Nephron progenitor cell (in vitro differentiated cells): ENCODE measurements around the gene PAEP.

Source experiments
- DNase-seq: peaks from one replicate; pipeline ENCODE4 v3.0.0; 2021
- H3K27ac Mint-ChIP-seq: 2 replicates; pipeline ENCODE4 v1.8.0; 2021; ENCODE audit warnings: mild to moderate bottlenecking, moderate library complexity, mixed read lengths
- H3K27me3 Mint-ChIP-seq: 2 replicates; pipeline ENCODE4 v1.8.0; 2021; ENCODE audit warnings: mild to moderate bottlenecking, low read depth, mixed read lengths; ENCODE audit not compliant: poor library complexity
- H3K36me3 Mint-ChIP-seq: 2 replicates; pipeline ENCODE4 v1.8.0; 2021; ENCODE audit warnings: low read depth, mixed read lengths
- H3K4me1 Mint-ChIP-seq: 2 replicates; pipeline ENCODE4 v1.8.0; 2021; ENCODE audit warnings: mixed read lengths
- H3K4me3 Mint-ChIP-seq: 2 replicates; pipeline ENCODE4 v1.8.0; 2021; ENCODE audit warnings: mild to moderate bottlenecking, moderate library complexity, mixed read lengths
- H3K9me3 Mint-ChIP-seq: 2 replicates; pipeline ENCODE4 v1.8.0; 2021; ENCODE audit warnings: mild to moderate bottlenecking, moderate library complexity, mixed read lengths
- TF ChIP-seq, protein P1 (sequence below): fragments of 200-600 bp; sonication (generic); IDR thresholded peaks from 2 replicates; pipeline ENCODE4 v1.5.0; 2021; ENCODE audit warnings: antibody characterized with exemption

PAEP gene

DNA sequence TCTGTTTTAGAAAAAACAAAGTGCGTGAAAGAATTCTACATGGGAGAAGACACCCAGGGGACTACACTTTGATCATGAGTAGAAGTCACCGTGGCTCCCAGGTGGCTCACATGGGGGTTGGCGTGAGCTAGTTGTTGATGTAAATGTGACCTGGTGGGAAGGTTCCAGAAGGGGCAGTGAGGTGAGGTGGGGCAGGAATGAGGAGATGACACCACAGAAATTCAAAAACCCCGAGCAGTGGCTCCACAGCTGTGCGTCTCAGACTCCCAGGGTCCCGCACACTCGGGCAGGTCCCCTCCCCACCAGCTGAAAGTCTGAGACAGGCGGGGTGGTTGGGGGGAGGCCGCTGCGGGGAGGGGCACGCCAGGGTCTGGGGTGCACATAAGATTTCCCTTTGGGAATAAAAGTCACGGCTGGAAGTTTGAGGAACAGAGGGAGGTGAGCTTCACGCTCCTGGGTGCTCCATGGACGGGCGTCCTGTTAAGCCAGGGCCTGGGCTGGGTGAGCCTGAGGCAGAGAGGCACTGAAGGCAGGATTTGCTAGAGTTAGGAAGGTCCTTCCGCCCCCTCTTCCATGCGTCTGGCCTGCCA is 47.9 kb downstream of the PAEP start:
- H3K27me3 Mint-ChIP-seq = peaks cover 12% of the 10 kb centered on the region
- TF ChIP-seq, protein P1, sequence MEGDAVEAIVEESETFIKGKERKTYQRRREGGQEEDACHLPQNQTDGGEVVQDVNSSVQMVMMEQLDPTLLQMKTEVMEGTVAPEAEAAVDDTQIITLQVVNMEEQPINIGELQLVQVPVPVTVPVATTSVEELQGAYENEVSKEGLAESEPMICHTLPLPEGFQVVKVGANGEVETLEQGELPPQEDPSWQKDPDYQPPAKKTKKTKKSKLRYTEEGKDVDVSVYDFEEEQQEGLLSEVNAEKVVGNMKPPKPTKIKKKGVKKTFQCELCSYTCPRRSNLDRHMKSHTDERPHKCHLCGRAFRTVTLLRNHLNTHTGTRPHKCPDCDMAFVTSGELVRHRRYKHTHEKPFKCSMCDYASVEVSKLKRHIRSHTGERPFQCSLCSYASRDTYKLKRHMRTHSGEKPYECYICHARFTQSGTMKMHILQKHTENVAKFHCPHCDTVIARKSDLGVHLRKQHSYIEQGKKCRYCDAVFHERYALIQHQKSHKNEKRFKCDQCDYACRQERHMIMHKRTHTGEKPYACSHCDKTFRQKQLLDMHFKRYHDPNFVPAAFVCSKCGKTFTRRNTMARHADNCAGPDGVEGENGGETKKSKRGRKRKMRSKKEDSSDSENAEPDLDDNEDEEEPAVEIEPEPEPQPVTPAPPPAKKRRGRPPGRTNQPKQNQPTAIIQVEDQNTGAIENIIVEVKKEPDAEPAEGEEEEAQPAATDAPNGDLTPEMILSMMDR = no peak

DNA sequence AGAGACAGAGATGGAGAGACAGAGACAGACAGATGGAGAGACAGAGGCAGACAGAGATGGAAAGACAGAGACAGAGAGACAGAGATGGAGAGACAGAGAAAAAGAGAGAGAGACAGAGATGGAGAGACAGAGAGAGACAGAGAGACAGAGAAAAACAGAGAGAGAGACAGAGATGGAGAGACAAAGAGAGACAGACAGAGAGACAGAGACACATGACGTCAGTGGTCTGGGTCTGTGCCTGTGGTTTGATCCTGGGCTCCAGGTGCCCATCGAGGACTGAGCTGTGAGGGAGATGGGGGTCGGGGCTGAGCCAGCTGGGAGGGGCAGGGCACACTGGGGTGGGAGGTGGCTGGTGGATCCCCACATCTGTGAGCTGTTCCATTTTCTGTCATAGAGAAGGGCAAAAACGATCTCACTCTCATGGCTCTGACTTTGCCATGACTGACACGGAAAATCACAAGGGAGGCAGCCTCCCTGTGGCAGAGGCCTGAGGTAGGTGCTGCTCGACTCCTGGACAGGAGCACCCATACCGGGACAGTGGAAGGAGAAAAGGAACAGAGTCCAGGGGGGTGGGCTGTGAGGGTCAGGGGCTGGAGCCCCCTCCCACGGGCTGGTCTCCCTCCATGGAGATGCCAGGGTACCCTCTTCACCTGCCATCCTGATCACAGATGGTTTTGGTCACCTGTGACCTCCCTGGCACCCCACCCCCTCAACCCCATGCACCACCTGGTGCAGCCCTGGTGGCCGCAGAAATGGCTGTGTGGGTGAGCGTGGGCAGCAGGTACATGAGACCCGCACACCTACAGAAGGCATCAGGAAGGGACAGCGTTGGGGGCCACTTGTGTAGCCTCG is 49.0 kb downstream of the PAEP start:
- Mint-ChIP-seq H3K4me1 (peaks cover 6% of the 10 kb centered on the region), H3K4me3 (no peak overlapping the region), H3K27me3 (peaks cover 12% of the 10 kb centered on the region), H3K27ac (peak overlapping the region; percentile 10), H3K36me3 (no peaks in the 10 kb centered on the region), H3K9me3 (peaks cover 17% of the 10 kb centered on the region)
- TF ChIP-seq, protein P1 = no peak
- no peak for DNase-seq

More for the DNA sequence above, 47.9 kb downstream of the PAEP start:
- peaks cover 6% of the 10 kb centered on the region for H3K4me1 Mint-ChIP-seq
- peaks cover 17% of the 10 kb centered on the region for H3K9me3 Mint-ChIP-seq
- H3K27ac Mint-ChIP-seq = peak overlapping the region; percentile 74
- no peak for DNase-seq
- no peak overlapping the region for H3K4me3 Mint-ChIP-seq
- no peaks in the 10 kb centered on the region for H3K36me3 Mint-ChIP-seq

DNA sequence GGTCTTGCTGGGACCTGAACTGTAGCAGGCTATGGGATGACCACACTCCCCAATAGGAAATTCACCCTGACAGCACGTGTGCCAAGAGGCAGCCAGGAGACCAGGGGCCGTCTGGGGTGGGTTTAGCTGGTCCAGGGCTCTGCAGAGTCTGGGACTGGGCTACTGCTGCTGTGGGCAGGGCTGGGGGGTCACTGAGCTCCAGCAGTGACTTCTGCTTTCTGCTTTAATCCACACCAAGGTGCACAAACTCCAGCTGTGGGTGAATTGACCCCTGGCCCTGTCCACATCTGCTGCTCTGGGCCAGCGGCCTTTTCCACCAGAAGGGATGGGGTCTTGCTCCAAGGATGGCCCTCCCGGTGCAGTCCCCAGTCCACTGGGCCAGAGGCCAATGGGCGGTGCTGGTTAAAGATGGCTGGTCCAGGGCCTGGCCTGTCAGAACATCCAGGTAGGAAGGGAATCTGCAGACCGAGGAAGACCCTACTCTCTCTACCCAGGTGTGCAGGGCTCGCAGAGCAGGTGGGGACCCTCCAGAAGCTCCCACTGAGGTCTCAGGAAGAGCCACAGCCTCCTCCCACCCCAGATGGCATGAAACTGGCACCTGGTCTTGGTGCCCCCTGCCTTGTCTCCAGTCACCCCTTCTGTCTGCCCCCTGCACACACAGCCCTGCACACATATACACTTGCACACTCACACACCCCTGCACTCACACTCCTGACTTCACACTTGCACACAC is 49.8 kb downstream of the PAEP start:
- H3K27ac Mint-ChIP-seq = no peak overlapping the region
- DNase-seq = no peak
- TF ChIP-seq, protein P1 = no peak
- H3K27me3 Mint-ChIP-seq = peaks cover 12% of the 10 kb centered on the region
- H3K36me3 Mint-ChIP-seq = no peaks in the 10 kb centered on the region
- H3K4me1 Mint-ChIP-seq = peaks cover 6% of the 10 kb centered on the region
- no peak overlapping the region for H3K4me3 Mint-ChIP-seq
- H3K9me3 Mint-ChIP-seq = peaks cover 17% of the 10 kb centered on the region

DNA sequence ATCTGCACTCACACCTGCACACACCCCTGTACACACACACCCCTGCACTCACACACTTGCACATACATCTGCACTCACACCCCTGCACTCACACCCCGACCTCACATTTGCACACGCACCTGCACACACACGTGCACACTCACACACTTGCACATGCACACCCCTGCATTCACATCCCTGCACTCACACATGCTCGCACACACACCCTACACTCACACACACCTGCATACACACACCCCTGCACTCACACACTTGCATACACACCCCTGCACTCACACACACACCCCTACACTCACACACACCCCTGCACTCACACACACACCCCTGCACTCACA is 50.3 kb downstream of the PAEP start:
- Mint-ChIP-seq H3K36me3 (no peaks in the 10 kb centered on the region), H3K4me1 (peaks cover 6% of the 10 kb centered on the region)

DNA sequence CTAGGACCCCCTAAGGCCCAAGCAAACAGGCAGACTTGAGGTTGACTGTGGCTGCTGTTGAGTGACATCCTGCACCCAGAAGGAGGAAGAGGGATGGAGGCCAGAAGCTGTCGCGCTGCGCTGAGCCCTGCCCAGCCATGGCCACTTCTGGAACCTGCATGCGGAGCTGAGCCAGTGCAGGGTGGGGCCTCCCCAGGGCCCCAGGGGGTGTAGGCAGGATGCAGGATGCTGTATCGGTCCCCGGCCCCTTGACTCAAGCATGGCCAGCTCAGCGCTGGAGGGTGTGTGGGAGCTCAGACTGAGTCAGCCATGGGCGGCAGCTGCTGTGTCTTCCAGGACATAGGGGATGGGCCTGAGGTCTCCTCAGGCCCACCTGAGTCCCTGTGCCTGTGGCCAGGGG is 50.9 kb downstream of the PAEP start:
- TF ChIP-seq, protein P1 = no peak
- Mint-ChIP-seq H3K27me3 (peaks cover 12% of the 10 kb centered on the region), H3K27ac (no peak overlapping the region), H3K4me1 (peaks cover 6% of the 10 kb centered on the region), H3K4me3 (no peak overlapping the region), H3K36me3 (no peaks in the 10 kb centered on the region), H3K9me3 (peaks cover 17% of the 10 kb centered on the region)
- DNase-seq = no peak

More for the DNA sequence above, 50.3 kb downstream of the PAEP start:
- peaks cover 17% of the 10 kb centered on the region for H3K9me3 Mint-ChIP-seq
- H3K27me3 Mint-ChIP-seq = peaks cover 12% of the 10 kb centered on the region
- TF ChIP-seq, protein P1 = no peak
- no peak for DNase-seq
- no peak overlapping the region for H3K27ac Mint-ChIP-seq
- no peak overlapping the region for H3K4me3 Mint-ChIP-seq
